PC-9 (cell line): ENCODE measurements around the gene EXOC1. TPM values are rescaled to one million over a fixed set of nuclear protein-coding genes. Genes with fewer than 3 reads are reported as not detected.

Experiments used
- BruUV-seq: library from RNA; stranded (reverse); fragments of 400-500 nt; replicated peaks from 2 replicates; lab custom pipeline; 2021; lab: Mats Ljungman, UMichigan
- CTCF ChIA-PET: fragments of 300-600 bp; sonication (Branson Sonifier 250); formaldehyde crosslinking; loops from one replicate; lab custom pipeline; 2022; ENCODE audit warnings: antibody characterized with exemption; lab: Charles Lee
- POLR2A ChIA-PET: fragments of 300-600 bp; sonication (Branson Sonifier 250); formaldehyde crosslinking; loops from one replicate; lab custom pipeline; 2022; ENCODE audit warnings: antibody characterized with exemption; ENCODE audit not compliant: unreplicated experiment; lab: Charles Lee
- DNase-seq, 2 experiments: peaks; one replicate each; pipeline versions ENCODE4 v3.0.0 to v3.0.0-alpha.2; 2015 to 2022; ENCODE audit warnings: mixed read lengths in 1 of 2
- H2AFZ ChIP-seq: fragments of 200-600 bp; sonication (generic); 2 replicates; pipeline ENCODE4 v1.8.1; 2017; ENCODE audit warnings: antibody characterized with exemption
- H3F3A ChIP-seq: fragments of 200-600 bp; sonication (generic); 2 replicates; pipeline ENCODE4 v1.8.1; 2017; ENCODE audit warnings: antibody characterized with exemption, mild to moderate bottlenecking, low read depth; ENCODE audit not compliant: insufficient read depth
- H3K27ac ChIP-seq: fragments of 200-600 bp; sonication (generic); 2 replicates; pipeline ENCODE4 v1.6.1; 2016; ENCODE audit warnings: mixed run types
- H3K27me3 ChIP-seq: fragments of 200-600 bp; sonication (generic); 2 replicates; pipeline ENCODE4 v1.6.1; 2016; ENCODE audit warnings: low read depth, mixed run types; ENCODE audit not compliant: insufficient read depth
- H3K36me3 ChIP-seq: fragments of 200-600 bp; sonication (generic); 2 replicates; pipeline ENCODE4 v1.6.1; 2016; ENCODE audit warnings: low read depth, mixed run types
- H3K4me1 ChIP-seq: fragments of 200-600 bp; sonication (generic); replicated peaks from 2 replicates; pipeline ENCODE4 v1.6.1; 2016; ENCODE audit warnings: mixed run types; ENCODE audit not compliant: insufficient read depth
- H3K4me2 ChIP-seq: fragments of 200-600 bp; sonication (generic); 2 replicates; pipeline ENCODE4 v1.6.1; 2017; ENCODE audit warnings: mixed run types
- H3K4me3 ChIP-seq: fragments of 200-600 bp; sonication (generic); 2 replicates; pipeline ENCODE4 v1.6.1; 2016; ENCODE audit warnings: mixed run types
- H3K79me2 ChIP-seq: fragments of 200-600 bp; sonication (generic); 2 replicates; pipeline ENCODE4 v1.6.1; 2017; ENCODE audit warnings: low read depth, mixed run types
- H3K9me2 ChIP-seq: fragments of 200-600 bp; sonication (generic); 2 replicates; pipeline ENCODE4 v1.8.1; 2017; ENCODE audit warnings: mild to moderate bottlenecking; ENCODE audit not compliant: insufficient read depth
- H3K9me3 ChIP-seq: fragments of 200-600 bp; sonication (generic); 2 replicates; pipeline ENCODE4 v1.8.1; 2016; ENCODE audit warnings: low read depth; ENCODE audit not compliant: insufficient read depth
- H4K20me1 ChIP-seq: fragments of 200-600 bp; sonication (generic); 2 replicates; pipeline ENCODE4 v1.8.1; 2017; ENCODE audit not compliant: insufficient read depth
- CTCF ChIP-seq: fragments of 200-600 bp; sonication (generic); conservative IDR thresholded peaks from 2 replicates; pipeline ENCODE4 v1.6.1; 2017; ENCODE audit warnings: mixed run types, antibody characterized with exemption, mild to moderate bottlenecking, moderate library complexity
- EZH2 ChIP-seq: fragments of 200-600 bp; sonication (generic); IDR thresholded peaks from 2 replicates; pipeline ENCODE4 v1.8.0; 2017; ENCODE audit warnings: antibody characterized with exemption, low read depth
- intact Hi-C: fragments of 100-400 bp; cut with micrococcal nuclease; formaldehyde crosslinking; loops from one replicate; pipeline ENCODE4 v1.10.0; 2022; ENCODE audit not compliant: unreplicated experiment
- total RNA-seq: library from RNA; stranded (reverse); gene quantifications from 2 replicates; pipeline ENCODE4 v1.2.3, GENCODE V29; 2021

The EXOC1 gene
- total RNA-seq, 1 experiment from 2014 or later: 27.1 TPM

- Histone ChIP-seq H3F3A (no peaks in the 10 kb centered on the region), H3K36me3 (no peaks in the 10 kb centered on the region), H3K9me3 (no peaks in the 10 kb centered on the region), H4K20me1 (no peaks in the 10 kb centered on the region), H3K27ac (no peak overlapping the region), H3K27me3 (no peaks in the 10 kb centered on the region), H3K4me2 (no peak overlapping the region), H3K9me2 (no peaks in the 10 kb centered on the region), H2AFZ (no peak overlapping the region), H3K79me2 (no peaks in the 10 kb centered on the region), H3K4me1 (no peaks in the 10 kb centered on the region), H3K4me3 (no peak overlapping the region)
- POLR2A ChIA-PET: no interaction called here
- intact Hi-C loops: no loop called here
- BruUV-seq: no TSS peak
- CTCF ChIA-PET: no interaction called here
- TF ChIP-seq CTCF (no peak), EZH2 (no peak)
- no peak for DNase-seq
Measured at GRCh38 chr4:55822329-55822728, 31.1 kb upstream of the EXOC1 start.

GRCh38 chr4:55824865-55825264 is 28.6 kb upstream of the EXOC1 start:
- no peaks in the 10 kb centered on the region for H3K4me1 ChIP-seq
- no peaks in the 10 kb centered on the region for H3K36me3 ChIP-seq
- no peak overlapping the region for H3K4me3 ChIP-seq
- no peak overlapping the region for H2AFZ ChIP-seq
- no peaks in the 10 kb centered on the region for H3K79me2 ChIP-seq
- no peaks in the 10 kb centered on the region for H3K9me2 ChIP-seq
- no peaks in the 10 kb centered on the region for H4K20me1 ChIP-seq
- no peaks in the 10 kb centered on the region for H3K9me3 ChIP-seq
- H3K27ac ChIP-seq: no peak overlapping the region
- TF ChIP-seq CTCF (no peak), EZH2 (no peak)
- no peaks in the 10 kb centered on the region for H3F3A ChIP-seq
- H3K27me3 ChIP-seq: no peaks in the 10 kb centered on the region
- no TSS peak for BruUV-seq
- CTCF ChIA-PET: no interaction called here
- no peak for DNase-seq
- intact Hi-C loops: no loop called here
- POLR2A ChIA-PET: interaction anchor here (0.6 kb wide), 1 partner anchor 189 kb away, joined by 6 read pairs; the partner anchor contains the start of gene NMU
- H3K4me2 ChIP-seq: no peak overlapping the region

- H3K27ac ChIP-seq: no peak overlapping the region
- no peaks in the 10 kb centered on the region for H3K4me1 ChIP-seq
- no peaks in the 10 kb centered on the region for H4K20me1 ChIP-seq
- H3K4me3 ChIP-seq: no peak overlapping the region
- no peaks in the 10 kb centered on the region for H3K9me3 ChIP-seq
- no peak overlapping the region for H3K4me2 ChIP-seq
- H3K9me2 ChIP-seq: no peaks in the 10 kb centered on the region
- TF ChIP-seq CTCF (no peak), EZH2 (no peak)
- no peaks in the 10 kb centered on the region for H3K79me2 ChIP-seq
- H3K36me3 ChIP-seq: no peaks in the 10 kb centered on the region
- no peaks in the 10 kb centered on the region for H3F3A ChIP-seq
- POLR2A ChIA-PET: no interaction called here
- no peak overlapping the region for H2AFZ ChIP-seq
- no peaks in the 10 kb centered on the region for H3K27me3 ChIP-seq
- CTCF ChIA-PET: interaction anchor here (0.6 kb wide), 1 partner anchor 11 kb away, joined by 3 read pairs; no protein-coding TSS in a partner anchor
- intact Hi-C loops: no loop called here
- no peak for DNase-seq
- no TSS peak for BruUV-seq
Measured at GRCh38 chr4:55826986-55827385, 26.5 kb upstream of the EXOC1 start.
